ENCODE data around the gene SCART1.
A peak's percentile ranks its signal among the peaks of the same experiment; 100 is the strongest.
"Not testable (repeated sequence)": the region's sequence is repeated elsewhere in the genome, so short reads cannot be mapped to it uniquely, and the experiment has no call there.

SCART1 gene

DNA sequence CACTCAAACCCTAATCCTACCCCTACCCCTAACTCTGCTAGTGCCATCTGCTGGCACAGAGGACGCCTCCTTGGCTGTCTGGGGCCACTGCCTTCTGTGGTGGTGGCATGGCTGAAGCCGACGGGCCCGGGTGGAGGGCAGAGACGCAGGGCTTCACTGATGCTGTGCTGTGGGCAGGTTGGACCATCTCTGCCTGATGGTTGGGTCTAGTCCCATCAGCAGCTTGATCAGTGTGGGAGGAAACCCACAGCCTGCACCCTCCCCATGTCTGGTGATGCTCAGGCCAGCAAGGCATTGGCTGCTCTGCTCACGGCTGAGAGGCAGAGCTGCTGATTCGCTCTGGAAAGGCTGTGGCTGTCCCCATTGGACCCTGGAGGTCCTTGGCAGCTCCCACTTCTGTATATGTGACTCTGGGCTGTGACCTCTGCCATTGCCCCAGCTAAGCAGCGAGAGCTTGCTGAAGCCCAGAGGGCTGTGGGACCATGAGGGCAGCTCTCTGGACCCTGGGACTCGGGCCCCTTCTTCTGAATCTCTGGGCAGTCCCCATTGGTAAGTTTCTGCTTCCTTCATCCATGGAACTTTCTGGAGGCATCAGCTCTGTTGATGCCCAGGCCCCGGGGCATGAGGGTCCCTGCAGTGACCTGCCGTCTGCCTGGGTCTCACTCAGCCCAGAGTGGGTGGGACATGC is at the start of gene SCART1:
TSS of gene SCART1 (plus strand) at position 430 of the 688 bp plus-strand sequence. CDS start at position 483, 53 bp downstream.
- Mint-ChIP-seq H3K27me3 (no peaks in the 10 kb centered on the region), H3K27ac (no peak within 1 kb of the TSS), H3K9me3 (peaks cover 5% of the 10 kb centered on the region), H3K36me3 (peaks cover 3% of the 10 kb centered on the region), H3K4me1 (no peaks in the 10 kb centered on the region), H3K4me3 (no peak within 1 kb of the TSS)
- no peak for ATAC-seq

DNA sequence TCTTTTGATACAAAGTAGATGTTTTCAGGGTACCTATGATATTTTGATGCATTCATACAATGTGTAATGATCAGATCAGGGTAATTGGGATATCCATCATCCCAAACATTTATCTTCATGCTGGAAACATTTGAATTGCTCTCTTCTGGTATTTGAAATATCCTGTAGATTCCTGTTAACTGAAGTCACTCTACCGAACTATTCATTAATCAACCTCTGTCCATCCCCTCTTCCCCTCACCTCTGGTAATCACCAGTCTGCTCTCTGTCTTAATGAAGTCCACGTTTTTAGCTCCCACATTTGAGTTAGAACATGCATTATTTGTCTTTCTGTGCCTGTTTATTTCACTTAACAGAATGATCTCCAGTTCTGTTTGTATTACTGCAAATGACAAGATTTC is 48.5 kb upstream of the SCART1 start:
- Mint-ChIP-seq H3K36me3 (peaks cover 95% of the 10 kb centered on the region), H3K27me3 (no peaks in the 10 kb centered on the region), H3K4me3 (no peak overlapping the region), H3K27ac (no peak overlapping the region), H3K4me1 (peaks cover 66% of the 10 kb centered on the region), H3K9me3 (peaks cover 6% of the 10 kb centered on the region)
- ATAC-seq, result no peak

DNA sequence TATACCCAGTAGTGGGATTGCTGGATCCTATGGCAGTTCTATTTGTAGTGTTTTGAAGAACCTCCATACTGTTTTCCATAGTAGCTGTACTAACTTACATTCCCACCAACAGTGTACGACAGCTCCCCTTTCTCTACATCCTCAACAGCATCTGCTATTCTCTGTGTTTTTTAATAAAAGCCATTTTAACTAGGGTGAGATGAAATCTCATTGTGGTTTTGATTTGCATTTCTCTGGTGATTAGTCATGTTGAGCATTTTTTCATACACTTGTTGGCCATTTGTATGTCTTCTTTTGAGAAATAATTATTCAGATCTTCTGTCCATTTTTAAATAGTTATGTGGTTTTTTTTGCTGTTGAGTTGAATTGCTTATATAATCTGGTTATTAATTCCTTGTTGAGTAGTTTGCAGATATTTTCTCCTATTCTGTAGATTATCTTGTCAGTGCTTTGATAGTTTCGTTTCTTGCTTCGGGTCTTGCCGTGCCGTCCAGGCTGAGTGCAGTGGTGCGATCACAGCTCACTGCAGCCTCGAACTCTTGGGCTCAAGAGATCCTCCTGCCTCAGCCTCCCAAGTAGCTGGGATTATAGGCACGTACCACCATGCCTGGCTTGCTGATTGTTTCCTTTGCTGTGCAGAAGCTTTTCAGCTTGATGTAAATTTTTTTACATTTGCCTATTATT is 47.8 kb upstream of the SCART1 start:
- Mint-ChIP-seq H3K36me3 (peaks cover 98% of the 10 kb centered on the region), H3K4me3 (no peak overlapping the region), H3K27ac (peak overlapping the region; percentile 65), H3K9me3 (peaks cover 8% of the 10 kb centered on the region), H3K4me1 (peaks cover 59% of the 10 kb centered on the region), H3K27me3 (no peaks in the 10 kb centered on the region)
- no peak for ATAC-seq

DNA sequence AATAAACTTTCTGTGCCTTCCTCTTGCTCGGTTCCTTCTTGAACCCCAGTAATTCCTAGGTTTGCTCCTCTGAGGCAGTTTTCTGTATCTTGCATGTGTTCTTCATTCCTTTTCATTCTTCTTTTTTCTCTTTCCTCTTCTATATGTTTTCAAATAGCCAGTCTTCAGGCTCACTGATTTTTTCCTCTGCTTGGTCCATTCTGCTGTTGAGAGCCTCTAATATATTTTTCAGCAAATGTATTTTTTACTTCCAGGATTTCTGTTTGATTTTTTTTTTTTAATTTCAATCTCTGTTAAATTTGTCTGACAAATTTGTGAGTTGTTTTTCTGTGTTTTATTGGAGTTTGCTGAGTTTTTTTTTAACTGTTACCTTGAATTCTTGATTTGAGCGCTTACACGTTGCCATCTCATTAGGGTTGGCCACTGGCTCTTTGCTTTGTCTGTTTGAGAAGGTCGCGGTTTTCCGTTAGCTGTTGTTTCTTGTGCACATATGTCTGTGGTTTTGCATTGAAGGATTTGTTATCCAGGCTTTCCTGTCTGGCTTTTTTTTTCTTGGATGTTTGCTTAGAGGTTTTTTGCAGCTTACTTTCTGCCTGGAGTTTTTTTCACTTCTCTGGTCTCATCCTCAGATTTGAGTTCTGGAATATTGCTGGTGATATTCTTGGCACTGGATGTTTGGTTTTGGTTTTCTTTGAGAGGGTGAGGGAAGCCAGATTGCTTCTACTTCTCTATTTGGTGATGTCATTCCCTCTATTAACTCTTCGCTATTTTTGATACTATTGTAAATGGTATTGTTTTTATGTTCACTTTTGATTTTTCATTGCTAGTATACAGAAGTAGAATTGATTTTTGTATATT is 42.0 kb upstream of the SCART1 start:
- no peak for ATAC-seq
- no peaks in the 10 kb centered on the region for H3K27me3 Mint-ChIP-seq
- H3K9me3 Mint-ChIP-seq, result peaks cover 18% of the 10 kb centered on the region
- peaks cover 25% of the 10 kb centered on the region for H3K4me1 Mint-ChIP-seq
- no peak overlapping the region for H3K27ac Mint-ChIP-seq
- H3K4me3 Mint-ChIP-seq, result no peak overlapping the region
- H3K36me3 Mint-ChIP-seq, result peaks cover 92% of the 10 kb centered on the region

DNA sequence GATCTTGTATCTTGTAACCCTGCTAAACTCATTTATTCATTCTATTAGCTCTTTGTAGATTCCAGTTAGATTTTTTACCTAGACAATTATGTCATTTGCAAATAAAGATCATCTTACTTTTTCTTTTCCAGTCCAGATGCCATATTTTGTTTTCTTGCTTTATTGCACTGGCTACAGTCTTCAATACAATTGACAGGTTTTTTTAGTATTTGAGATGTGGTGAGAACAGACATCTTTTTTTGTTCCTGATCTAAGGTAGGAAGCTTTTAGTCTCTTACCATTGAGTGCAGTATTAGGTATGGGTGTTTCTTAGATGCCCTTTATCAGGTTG is 41.4 kb upstream of the SCART1 start:
- no peak overlapping the region for H3K27ac Mint-ChIP-seq
- peaks cover 86% of the 10 kb centered on the region for H3K36me3 Mint-ChIP-seq
- ATAC-seq, result no peak
- no peak overlapping the region for H3K4me3 Mint-ChIP-seq
- peaks cover 25% of the 10 kb centered on the region for H3K4me1 Mint-ChIP-seq
- H3K9me3 Mint-ChIP-seq, result peaks cover 18% of the 10 kb centered on the region
- no peaks in the 10 kb centered on the region for H3K27me3 Mint-ChIP-seq

DNA sequence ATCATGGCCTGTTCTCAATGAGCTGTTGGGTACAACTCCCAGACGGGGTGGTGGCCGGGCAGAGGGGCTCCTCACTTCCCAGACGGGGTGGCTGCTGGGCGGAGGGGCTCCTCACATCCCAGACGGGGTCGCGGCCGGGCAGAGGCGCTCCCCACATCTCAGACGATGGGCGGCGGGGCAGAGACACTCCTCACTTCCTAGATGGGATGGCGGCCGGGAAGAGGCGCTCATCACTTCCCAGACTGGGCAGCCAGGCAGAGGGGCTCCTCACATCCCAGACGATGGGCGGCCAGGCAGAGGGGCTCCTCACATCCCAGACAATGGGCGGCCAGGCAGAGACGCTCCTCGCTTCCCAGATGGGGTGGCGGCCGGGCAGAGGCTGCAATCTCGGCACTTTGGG is 39.3 kb upstream of the SCART1 start:
- H3K4me1 Mint-ChIP-seq, H3K27me3 Mint-ChIP-seq, ATAC-seq, H3K4me3 Mint-ChIP-seq, H3K27ac Mint-ChIP-seq: not testable (repeated sequence)
- Mint-ChIP-seq H3K36me3 (peaks cover 80% of the 10 kb centered on the region), H3K9me3 (peaks cover 13% of the 10 kb centered on the region)

DNA sequence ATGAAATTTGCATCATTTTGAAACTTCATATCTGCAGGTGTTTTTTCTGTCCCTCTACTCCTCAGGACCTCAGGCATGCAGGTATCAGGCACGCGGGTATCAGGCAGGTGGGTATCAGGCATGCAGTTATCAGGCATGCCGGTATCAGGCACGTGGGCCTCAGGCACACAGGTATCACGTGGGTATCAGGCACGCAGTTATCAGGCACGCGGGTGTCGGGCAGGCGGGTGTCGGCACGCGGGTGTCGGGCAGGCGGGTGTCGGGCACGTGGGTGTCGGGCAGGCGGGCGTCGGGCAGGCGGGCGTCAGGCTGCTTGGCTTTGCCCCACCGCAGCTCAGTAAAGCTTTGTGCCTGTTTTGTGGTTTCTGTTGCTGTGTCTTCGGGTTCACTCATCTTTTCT is 38.0 kb upstream of the SCART1 start:
- Mint-ChIP-seq H3K27ac (no peak overlapping the region), H3K27me3 (no peaks in the 10 kb centered on the region), H3K36me3 (peaks cover 72% of the 10 kb centered on the region), H3K4me3 (no peak overlapping the region), H3K4me1 (no peaks in the 10 kb centered on the region), H3K9me3 (peaks cover 9% of the 10 kb centered on the region)
- ATAC-seq, result no peak

DNA sequence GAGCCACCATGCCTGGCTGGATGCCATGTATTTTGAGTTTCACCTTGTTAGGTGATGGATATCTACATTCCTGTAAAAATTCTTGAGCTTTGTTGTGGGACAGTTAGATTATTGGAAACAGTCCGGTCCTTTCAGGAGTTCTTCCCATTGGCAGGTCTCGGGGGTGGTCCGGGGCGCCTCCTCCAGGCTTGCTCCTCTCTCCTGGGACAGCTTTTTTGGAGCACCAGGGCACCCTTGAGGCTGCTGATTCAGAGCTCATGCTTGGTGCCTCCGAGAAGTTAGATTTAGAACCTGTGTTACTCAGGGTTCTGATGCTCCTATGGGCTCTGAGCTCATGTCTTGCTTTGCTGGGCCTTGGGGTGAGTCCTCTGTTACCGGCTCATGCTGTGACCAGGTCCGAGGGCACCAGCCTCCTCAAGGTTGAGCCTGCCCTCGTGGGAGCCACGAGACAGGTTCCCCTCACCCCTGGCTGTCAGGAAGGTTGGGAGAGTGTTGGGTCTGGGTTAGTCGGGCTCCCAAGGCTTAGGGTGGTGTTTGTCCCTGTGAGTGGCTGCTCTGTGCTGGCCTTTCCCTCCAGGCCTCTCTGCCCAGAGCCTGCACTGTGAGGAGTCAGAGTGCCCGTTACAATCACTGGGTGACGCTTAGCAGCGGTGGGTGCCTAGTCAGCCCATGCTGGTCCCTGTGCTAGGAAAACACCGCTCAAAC is 35.3 kb upstream of the SCART1 start:
- no peaks in the 10 kb centered on the region for H3K9me3 Mint-ChIP-seq
- H3K36me3 Mint-ChIP-seq, result peaks cover 47% of the 10 kb centered on the region
- no peak for ATAC-seq
- no peak overlapping the region for H3K4me3 Mint-ChIP-seq
- no peak overlapping the region for H3K27ac Mint-ChIP-seq
- peaks cover 20% of the 10 kb centered on the region for H3K4me1 Mint-ChIP-seq
- H3K27me3 Mint-ChIP-seq, result no peaks in the 10 kb centered on the region

DNA sequence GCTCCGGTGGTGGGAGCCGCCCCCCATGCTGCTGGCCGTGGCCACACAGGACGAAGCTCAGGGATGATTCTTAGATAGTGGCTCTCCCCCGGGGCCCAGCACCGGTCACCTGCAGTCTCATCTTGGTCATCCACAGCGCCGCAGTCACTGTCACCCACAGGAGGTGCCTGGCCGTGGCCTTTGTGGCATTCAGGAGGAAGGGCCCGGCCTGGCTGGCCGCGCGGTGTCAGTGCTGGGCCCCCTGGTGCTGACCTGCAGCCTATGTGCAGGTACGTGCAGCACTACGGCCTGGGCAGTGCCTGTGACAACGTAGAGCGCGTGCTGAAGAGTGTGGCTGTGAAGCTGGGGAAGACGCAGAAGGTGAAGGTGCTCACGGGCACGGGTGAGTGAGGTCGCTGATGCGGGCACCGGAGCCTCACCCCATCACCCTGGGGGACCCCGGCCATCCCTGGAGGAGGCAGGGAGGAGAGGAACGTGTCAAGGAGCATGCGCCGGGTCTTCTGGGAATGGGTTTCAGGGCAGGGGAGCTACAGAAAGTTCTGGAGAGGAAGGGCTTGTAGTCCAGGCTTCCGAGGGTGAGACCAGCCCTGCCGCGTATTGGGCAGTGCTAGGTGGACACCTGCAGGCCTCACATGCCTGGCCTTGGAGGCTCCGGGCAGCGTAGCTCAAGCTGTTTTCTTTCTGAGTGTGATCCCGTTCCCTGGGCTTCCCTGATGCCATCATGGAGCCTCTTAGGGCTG is 34.4 kb upstream of the SCART1 start:
- no peak for ATAC-seq
- no peak overlapping the region for H3K27ac Mint-ChIP-seq
- H3K27me3 Mint-ChIP-seq, result no peaks in the 10 kb centered on the region

DNA sequence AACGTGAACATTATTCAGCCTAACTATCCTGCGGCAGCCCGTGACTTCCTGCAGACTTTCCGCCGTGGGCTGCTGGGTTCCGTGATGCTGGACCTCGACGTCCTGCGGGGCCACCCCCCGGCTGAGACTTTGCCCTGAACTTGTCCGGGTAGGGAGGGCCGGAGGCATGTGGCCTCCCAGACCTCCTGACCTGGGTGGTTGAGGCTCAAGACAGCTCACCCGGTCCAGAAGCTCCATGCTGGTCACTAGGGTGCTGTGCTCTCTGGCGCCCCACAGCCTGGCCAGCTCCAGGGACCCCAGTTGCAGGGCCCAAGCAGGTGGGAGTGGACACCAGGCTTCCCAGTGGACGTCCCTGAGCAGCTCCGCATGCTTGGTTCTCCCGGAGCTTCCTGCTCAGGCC is 33.7 kb upstream of the SCART1 start:
- no peak for ATAC-seq
- Mint-ChIP-seq H3K27ac (no peak overlapping the region), H3K4me3 (no peak overlapping the region), H3K36me3 (peaks cover 35% of the 10 kb centered on the region), H3K4me1 (peaks cover 24% of the 10 kb centered on the region), H3K9me3 (no peaks in the 10 kb centered on the region), H3K27me3 (no peaks in the 10 kb centered on the region)

More for the DNA sequence above, 34.4 kb upstream of the SCART1 start:
- peaks cover 41% of the 10 kb centered on the region for H3K36me3 Mint-ChIP-seq
- H3K4me3 Mint-ChIP-seq, result no peak overlapping the region
- H3K9me3 Mint-ChIP-seq, result no peaks in the 10 kb centered on the region
- H3K4me1 Mint-ChIP-seq, result peaks cover 24% of the 10 kb centered on the region

DNA sequence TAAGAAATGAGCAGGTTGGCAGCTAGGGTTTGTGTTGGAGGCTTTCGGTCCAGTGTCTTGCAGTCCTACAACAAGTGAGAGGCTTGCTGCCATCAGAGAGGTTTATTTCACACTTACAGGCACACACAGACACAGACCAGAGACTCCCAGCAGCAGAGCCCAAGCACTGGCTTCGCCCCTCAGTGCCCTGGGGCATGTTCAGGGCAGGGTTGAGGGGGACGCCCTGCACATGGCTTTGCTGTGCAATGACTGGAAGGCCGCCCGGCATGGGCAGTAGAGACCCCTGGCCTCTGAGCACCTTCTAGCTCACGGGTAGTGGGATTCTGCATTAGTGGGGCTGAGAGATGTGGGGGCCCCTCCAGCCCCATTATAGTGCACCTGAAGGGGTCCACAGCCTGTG is 33.2 kb upstream of the SCART1 start:
- peaks cover 24% of the 10 kb centered on the region for H3K4me1 Mint-ChIP-seq
- no peak overlapping the region for H3K4me3 Mint-ChIP-seq
- no peaks in the 10 kb centered on the region for H3K27me3 Mint-ChIP-seq
- H3K27ac Mint-ChIP-seq, result no peak overlapping the region
- H3K9me3 Mint-ChIP-seq, result no peaks in the 10 kb centered on the region
- H3K36me3 Mint-ChIP-seq, result peaks cover 29% of the 10 kb centered on the region
- ATAC-seq, result no peak

DNA sequence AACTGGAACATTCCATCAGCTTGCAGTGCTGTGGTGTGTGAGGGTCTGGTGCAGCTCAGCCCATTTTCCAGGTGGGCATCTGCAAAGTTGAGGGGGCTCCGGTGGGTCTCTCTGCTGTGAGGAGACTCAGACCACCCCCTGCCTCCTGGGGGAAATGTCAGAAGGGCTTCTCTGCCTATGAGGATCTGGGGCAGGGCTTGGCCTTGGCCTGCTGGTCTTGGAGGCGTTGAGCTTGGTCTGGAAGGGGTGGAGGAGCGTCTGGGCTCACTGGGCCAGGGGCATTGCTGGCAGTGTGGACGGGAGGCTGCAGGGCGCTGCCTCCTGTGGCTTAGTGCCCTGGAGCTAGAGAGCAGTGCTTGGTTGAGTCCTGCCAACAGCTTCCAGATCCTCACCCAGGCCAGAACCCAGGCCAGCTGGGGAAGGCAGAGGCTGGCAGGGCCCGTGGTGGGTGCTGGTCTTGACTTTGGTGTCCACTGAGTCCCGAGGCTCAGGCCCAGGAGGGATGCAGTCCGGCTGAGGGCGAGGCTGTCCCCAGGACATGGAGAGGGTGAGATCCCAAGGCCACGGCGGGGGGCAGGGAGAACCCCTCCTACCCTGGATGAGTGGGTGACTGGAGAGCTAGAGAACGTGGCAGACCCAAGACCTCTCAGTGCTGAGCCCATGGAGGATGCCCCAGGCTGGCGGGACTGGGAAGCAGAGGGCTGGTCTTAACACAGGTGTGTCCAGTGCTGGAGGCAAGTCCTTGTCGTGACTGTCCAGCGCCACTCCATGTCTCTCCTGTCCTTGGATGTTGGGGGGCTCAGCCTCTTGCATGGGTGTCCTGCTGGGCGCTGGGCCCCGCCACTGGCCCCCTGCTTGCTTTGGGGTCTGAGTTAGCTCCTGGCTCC is 32.2 kb upstream of the SCART1 start:
- Mint-ChIP-seq H3K27me3 (no peaks in the 10 kb centered on the region), H3K4me3 (no peak overlapping the region), H3K27ac (no peak overlapping the region), H3K4me1 (peaks cover 24% of the 10 kb centered on the region), H3K36me3 (peaks cover 22% of the 10 kb centered on the region), H3K9me3 (no peaks in the 10 kb centered on the region)
- ATAC-seq, result no peak

DNA sequence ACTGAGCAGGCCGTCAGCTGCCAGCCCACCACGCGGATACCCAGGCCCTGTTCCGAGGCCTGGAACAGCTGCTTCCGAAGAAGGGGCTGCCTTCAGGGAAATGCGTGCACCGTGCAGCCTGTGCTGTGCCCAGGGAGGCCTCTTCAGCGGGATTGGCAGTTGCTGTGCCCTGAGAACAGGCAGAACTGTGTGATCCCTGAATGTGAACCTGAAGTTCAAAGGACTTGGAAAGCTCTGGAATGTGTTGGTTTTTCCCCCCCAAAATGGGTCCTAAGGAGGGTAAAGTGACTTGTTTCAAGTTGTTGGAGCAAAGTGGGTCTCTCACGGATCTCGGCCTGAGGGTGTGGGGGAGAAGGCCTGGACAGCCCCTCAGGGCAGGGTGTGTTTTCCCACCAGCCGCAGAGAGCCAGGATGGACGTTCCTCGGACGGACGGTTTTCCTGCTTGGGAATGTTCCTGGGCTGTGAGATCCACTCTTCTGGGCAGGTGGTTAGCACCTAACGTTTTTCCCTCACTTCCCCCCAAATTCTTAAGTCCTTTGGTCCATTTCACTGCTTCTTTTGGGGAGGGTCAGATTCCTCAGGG is 31.4 kb upstream of the SCART1 start:
- no peaks in the 10 kb centered on the region for H3K9me3 Mint-ChIP-seq
- H3K4me1 Mint-ChIP-seq, result peaks cover 24% of the 10 kb centered on the region
- H3K4me3 Mint-ChIP-seq, result peak overlapping the region; percentile 59
- no peaks in the 10 kb centered on the region for H3K27me3 Mint-ChIP-seq
- H3K36me3 Mint-ChIP-seq, result peaks cover 22% of the 10 kb centered on the region
- no peak for ATAC-seq
- no peak overlapping the region for H3K27ac Mint-ChIP-seq

Measured in stimulated activated memory B cell treated with anti-CD40 and anti-IgM and Interleukin-4, amounts not matched to agents 10 μg/mL and 1 μg/mL and 100 μg/mL, for 72 hours (primary cell).